Fibroblast of mammary gland (primary cell): ENCODE measurements around the gene GNB1L.

Experiments used
- DNase-seq: peaks from one replicate; pipeline ENCODE4 v3.0.0-alpha.2; 2010; ENCODE audit warnings: low read depth
- H3K4me3 ChIP-seq: 2 replicates; pipeline ENCODE4 v1.5.1; 2011; ENCODE audit warnings: low read depth, mild to moderate bottlenecking, low read length, moderate library complexity; ENCODE audit not compliant: control insufficient read depth
- TF ChIP-seq, protein P1 (sequence below): conservative IDR thresholded peaks from 2 replicates; pipeline ENCODE4 v1.5.1; 2011; ENCODE audit warnings: low read depth, low read length, inconsistent platforms; ENCODE audit not compliant: control insufficient read depth, insufficient read depth

The GNB1L gene

DNA sequence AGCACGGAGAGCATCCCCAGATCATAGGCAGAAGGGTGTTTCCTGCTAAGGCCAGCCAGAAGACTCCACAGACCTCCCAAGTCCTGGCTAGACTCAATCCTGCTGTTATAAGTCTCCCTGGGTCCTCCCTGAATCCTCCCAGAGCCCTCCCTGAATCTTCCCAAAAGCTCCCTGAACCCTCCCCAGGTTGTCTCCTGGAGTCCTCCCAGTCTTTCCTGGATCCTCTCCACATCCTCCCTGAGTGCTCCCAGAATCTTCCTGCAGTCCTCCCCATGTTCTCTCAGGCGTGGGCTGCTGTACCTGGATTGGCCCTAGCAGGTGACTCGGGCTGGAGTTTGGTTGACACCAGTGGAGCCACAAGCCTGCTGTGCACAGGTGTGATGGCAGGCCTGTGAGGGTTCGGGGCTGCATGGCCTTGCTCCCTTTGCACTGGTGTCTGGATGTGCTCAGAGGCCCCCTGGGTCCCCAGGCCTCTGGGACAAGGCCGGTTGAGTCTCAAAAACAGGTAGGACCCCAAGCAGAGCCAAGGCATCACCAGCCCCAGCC is 119.8 kb downstream of the GNB1L start:
- TF ChIP-seq, protein P1, sequence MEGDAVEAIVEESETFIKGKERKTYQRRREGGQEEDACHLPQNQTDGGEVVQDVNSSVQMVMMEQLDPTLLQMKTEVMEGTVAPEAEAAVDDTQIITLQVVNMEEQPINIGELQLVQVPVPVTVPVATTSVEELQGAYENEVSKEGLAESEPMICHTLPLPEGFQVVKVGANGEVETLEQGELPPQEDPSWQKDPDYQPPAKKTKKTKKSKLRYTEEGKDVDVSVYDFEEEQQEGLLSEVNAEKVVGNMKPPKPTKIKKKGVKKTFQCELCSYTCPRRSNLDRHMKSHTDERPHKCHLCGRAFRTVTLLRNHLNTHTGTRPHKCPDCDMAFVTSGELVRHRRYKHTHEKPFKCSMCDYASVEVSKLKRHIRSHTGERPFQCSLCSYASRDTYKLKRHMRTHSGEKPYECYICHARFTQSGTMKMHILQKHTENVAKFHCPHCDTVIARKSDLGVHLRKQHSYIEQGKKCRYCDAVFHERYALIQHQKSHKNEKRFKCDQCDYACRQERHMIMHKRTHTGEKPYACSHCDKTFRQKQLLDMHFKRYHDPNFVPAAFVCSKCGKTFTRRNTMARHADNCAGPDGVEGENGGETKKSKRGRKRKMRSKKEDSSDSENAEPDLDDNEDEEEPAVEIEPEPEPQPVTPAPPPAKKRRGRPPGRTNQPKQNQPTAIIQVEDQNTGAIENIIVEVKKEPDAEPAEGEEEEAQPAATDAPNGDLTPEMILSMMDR = no peak
- H3K4me3 ChIP-seq = no peak overlapping the region
- DNase-seq = no peak

DNA sequence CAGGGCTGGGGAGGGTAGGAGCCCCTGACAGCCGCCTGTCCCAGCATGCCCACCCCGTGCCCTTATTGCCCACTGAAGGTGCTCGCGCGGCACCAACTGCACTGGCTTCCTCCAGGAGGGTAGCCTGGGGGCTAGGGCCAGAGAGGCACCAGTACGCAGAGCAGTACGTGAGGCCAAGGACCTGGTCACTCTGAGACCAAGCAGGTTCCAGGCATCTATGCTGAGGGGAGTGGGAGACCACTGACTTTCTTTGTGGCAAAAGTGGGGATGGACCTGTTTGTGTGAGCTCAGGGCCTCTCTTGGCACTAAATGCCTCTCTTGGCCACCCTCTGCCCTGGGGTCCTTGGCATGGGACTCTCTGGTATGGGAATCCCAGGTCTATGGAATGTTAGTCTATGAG is 120.5 kb downstream of the GNB1L start:
- no peak for DNase-seq
- TF ChIP-seq, protein P1 = no peak

DNA sequence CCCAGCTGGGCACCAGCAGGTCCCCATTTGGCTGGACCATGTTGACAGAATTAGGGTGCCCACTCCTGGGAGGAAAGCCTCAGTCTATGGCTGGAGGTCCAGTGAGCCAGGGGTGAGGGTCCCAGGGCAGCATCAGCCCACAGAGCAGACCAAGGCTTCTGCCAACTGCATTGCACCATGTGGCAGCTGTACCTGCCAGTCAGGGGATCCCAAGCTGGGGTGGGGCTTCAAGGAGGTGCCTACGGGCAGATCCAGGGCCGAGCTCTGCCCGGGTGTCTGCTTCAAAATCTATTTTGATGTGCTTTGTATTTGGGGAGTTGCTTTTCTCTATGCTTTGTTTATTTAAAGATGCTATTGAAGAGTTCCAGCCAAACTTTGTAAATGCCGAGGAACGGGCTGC is 120.9 kb downstream of the GNB1L start:
- H3K4me3 ChIP-seq = no peak overlapping the region
- TF ChIP-seq, protein P1 = no peak
- no peak for DNase-seq

More for the DNA sequence above, 120.5 kb downstream of the GNB1L start:
- H3K4me3 ChIP-seq = no peak overlapping the region
